Activated CD4-positive, alpha-beta memory T cell treated with anti-CD3 and anti-CD28 coated beads for 36 hours (primary cell): ENCODE data around the gene DDIT4. TPM values are rescaled to one million over a fixed set of nuclear protein-coding genes. Genes with fewer than 3 reads are reported as not detected.
"Not testable (repeated sequence)": the region's sequence is repeated elsewhere in the genome, so short reads cannot be mapped to it uniquely, and the experiment has no call there.

Source experiments
- CTCF ChIA-PET: fragments of 350-600 bp; sonication (Branson Sonifier 250); formaldehyde crosslinking; loops from one replicate; lab custom pipeline; 2021; ENCODE audit warnings: antibody characterized with exemption, inconsistent platforms; lab: Charles Lee
- POLR2A ChIA-PET: fragments of 350-600 bp; sonication (Branson Sonifier 250); formaldehyde crosslinking; loops from one replicate; lab custom pipeline; 2021; ENCODE audit warnings: antibody characterized with exemption; lab: Charles Lee
- DNase-seq: peaks from one replicate; pipeline ENCODE4 v3.0.0-alpha.2; 2020
- H3K27ac Mint-ChIP-seq: one replicate; pipeline ENCODE4 v1.8.0; 2021; ENCODE audit warnings: mixed read lengths
- H3K27me3 Mint-ChIP-seq: one replicate; pipeline ENCODE4 v1.8.0; 2021; ENCODE audit warnings: mixed read lengths
- H3K36me3 Mint-ChIP-seq: one replicate; pipeline ENCODE4 v1.8.0; 2021; ENCODE audit warnings: mixed read lengths
- H3K4me1 Mint-ChIP-seq: one replicate; pipeline ENCODE4 v1.8.0; 2021; ENCODE audit warnings: low read depth, mixed read lengths
- H3K4me3 Mint-ChIP-seq: one replicate; pipeline ENCODE4 v1.8.0; 2021; ENCODE audit warnings: mild to moderate bottlenecking, mixed read lengths
- H3K9me3 Mint-ChIP-seq: one replicate; pipeline ENCODE4 v1.8.0; 2021; ENCODE audit warnings: mixed read lengths
- intact Hi-C: fragments of 100-400 bp; cut with micrococcal nuclease; formaldehyde crosslinking; loops from one replicate; pipeline ENCODE4 v1.15.1; 2023
- total RNA-seq, 2 experiments: library from RNA; stranded (reverse); gene quantifications; one replicate each; pipeline ENCODE4 v1.2.3, GENCODE V29; 2021

DDIT4 gene, protein sequence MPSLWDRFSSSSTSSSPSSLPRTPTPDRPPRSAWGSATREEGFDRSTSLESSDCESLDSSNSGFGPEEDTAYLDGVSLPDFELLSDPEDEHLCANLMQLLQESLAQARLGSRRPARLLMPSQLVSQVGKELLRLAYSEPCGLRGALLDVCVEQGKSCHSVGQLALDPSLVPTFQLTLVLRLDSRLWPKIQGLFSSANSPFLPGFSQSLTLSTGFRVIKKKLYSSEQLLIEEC
- 100 to 1,000 TPM; 637 TPM for total RNA-seq

DNA sequence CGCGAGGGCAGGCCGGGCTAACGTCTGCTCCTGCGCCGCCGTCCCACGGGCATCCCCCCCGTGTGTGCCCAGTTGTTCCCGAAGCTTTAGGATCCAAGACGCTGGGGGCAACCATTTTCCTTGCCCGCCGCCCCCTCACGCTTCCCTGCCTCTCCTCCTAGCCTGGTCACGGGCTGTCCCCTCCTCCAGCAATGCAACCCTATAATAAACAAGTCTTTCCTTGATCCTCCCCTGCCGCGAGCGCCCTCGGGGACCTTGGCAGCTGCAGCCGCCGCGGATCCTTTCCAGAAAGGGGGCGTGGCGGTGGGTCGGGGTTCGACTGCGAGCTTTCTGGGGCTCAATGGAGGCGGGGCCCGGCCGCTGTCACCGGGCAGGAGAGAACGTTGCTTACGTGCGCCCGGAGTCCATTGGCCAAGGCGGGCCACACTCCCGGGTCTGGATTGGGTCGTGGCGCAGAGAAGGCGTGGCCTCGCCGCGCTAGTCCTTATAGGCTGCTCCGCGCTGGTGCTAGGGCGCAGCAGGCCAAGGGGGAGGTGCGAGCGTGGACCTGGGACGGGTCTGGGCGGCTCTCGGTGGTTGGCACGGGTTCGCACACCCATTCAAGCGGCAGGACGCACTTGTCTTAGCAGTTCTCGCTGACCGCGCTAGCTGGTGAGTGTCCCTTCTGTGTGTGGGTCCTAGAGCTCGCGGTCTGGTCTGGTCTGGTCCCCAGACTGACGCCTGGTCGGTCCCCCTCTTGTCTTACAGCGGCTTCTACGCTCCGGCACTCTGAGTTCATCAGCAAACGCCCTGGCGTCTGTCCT, at the start of gene DDIT4:
Gene DDIT4 (plus strand): TSS at position 515 of the 803 bp plus-strand sequence. CDS start 293 bp downstream, outside the sequence.
- CTCF ChIA-PET, result interaction anchor here (0.7 to 7.6 kb wide), 15 partner anchors 10 to 148 kb away, joined by 4 to 183 read pairs (median 8); no protein-coding TSS in a partner anchor
- Mint-ChIP-seq H3K27ac (peak within 1 kb of the TSS; percentile 97), H3K36me3 (peaks cover 36% of the 10 kb centered on the region), H3K27me3 (peaks cover 5% of the 10 kb centered on the region), H3K9me3 (no peaks in the 10 kb centered on the region), H3K4me3 (peak within 1 kb of the TSS; percentile 99), H3K4me1 (peaks cover 46% of the 10 kb centered on the region)
- POLR2A ChIA-PET, result interaction anchor here (0.6 to 10.7 kb wide), 18 partner anchors 12 to 186 kb away, joined by 3 to 263 read pairs (median 6); partner anchors contain the start of genes ANAPC16, ASCC1 and SPOCK2
- intact Hi-C loops, result loop anchor here (1.0 to 2.0 kb wide), 6 partner anchors 12 to 62 kb away; partner anchors contain the start of genes ANAPC16 and ASCC1
- peak; percentile 99 for DNase-seq

DNA sequence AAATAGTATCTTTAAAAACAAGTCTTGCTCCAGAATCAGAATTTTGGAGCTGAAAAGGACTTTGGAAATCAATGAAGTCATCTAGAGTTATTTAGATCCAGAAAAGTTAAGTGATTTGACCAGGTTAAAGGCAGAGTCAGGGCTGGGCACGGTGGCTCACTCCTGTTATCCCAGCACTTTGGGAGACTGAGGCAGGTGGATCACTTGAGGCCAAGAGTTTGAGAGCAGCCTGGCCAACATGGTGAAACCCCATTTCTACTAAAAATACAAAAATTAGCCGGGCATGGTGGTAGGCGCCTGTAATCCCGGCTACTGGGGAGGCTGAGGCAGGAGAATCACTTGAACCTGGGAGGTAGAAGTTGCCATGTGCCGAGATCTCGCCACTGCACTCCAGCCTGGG, 49.5 kb upstream of the DDIT4 start:
- H3K4me3 Mint-ChIP-seq, DNase-seq, H3K9me3 Mint-ChIP-seq, intact Hi-C loops, H3K27me3 Mint-ChIP-seq: not testable (repeated sequence)
- ChIA-PET POLR2A (interaction anchor here (0.9 to 1.3 kb wide), 3 partner anchors 24 to 135 kb away, joined by 3 to 6 read pairs (median 3); no protein-coding TSS in a partner anchor), CTCF (interaction anchor here (0.6 to 7.2 kb wide), 12 partner anchors 8 to 176 kb away, joined by 3 to 87 read pairs (median 3); no protein-coding TSS in a partner anchor)
- Mint-ChIP-seq H3K27ac (peak overlapping the region; percentile 89), H3K36me3 (peaks cover 28% of the 10 kb centered on the region), H3K4me1 (peaks cover 53% of the 10 kb centered on the region)

DNA sequence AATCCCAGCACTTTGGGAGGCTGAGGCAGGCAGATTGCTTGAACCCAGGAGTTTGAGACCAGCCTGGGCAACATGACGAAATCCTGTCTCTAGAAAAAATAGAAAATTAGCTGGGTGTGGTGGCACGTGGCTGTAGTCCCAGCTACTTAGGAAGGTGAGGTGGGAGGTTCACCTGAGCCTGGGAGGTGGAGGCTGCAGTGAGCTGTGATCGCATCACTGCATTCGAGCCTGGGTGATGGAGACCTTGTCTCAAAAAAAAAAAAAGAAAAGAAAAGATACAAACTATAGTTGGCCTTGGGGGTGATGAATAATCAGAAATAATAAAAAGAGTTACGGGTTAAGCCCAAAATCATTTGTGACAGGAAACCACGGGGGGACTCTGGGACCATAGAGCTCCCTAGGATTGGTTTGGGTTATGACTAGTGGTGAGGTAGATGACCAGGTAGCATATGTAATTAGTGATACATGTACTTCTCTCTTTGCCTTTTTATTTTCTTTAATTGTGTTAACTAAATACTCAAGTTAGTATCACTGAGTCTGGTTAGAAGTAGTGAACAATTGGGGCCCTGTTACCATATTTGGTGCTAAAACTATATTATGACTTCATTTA, 47.2 kb upstream of the DDIT4 start:
- ChIA-PET CTCF (interaction anchor here (0.6 to 7.2 kb wide), 6 partner anchors 11 to 178 kb away, joined by 3 to 87 read pairs (median 4); partner anchors contain the start of genes ANAPC16 and ASCC1), POLR2A (interaction anchor here (0.8 kb wide), 1 partner anchor 22 kb away, joined by 4 read pairs; no protein-coding TSS in a partner anchor)
- Mint-ChIP-seq H3K27ac (peak overlapping the region; percentile 72), H3K9me3 (no peaks in the 10 kb centered on the region), H3K36me3 (peaks cover 33% of the 10 kb centered on the region), H3K27me3 (no peaks in the 10 kb centered on the region), H3K4me3 (no peak overlapping the region), H3K4me1 (peaks cover 51% of the 10 kb centered on the region)
- intact Hi-C loops, result no loop called here
- DNase-seq, result no peak

DNA sequence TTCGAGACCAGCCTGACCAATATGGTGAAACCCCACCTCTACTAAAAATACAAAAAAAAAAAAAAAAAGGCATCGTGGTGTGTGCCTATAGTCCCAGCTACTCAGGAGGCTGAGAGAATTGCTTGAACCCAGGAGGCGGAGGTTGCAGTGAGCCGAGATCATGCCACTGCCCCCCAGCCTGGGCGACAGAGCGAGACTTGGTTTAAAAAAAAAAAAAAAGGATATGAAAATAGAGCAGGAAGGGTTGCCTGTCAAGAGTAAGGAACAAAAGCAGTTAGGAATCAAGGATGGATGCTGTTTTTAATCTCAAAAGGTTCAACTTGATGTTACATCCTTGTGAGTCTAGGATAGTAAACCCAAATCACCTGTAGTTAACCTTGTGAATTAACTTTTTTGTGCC, 45.9 kb upstream of the DDIT4 start:
- Mint-ChIP-seq H3K9me3 (no peaks in the 10 kb centered on the region), H3K27me3 (no peaks in the 10 kb centered on the region), H3K4me1 (peaks cover 47% of the 10 kb centered on the region), H3K27ac (no peak overlapping the region), H3K36me3 (peaks cover 33% of the 10 kb centered on the region), H3K4me3 (no peak overlapping the region)
- DNase-seq, result no peak
- ChIA-PET CTCF (interaction anchor here (1.2 kb wide), 1 partner anchor 333 kb away, joined by 4 read pairs; no protein-coding TSS in a partner anchor), POLR2A (interaction anchor here (1.4 kb wide), 1 partner anchor 20 kb away, joined by 4 read pairs; no protein-coding TSS in a partner anchor)
- intact Hi-C loops, result no loop called here

DNA sequence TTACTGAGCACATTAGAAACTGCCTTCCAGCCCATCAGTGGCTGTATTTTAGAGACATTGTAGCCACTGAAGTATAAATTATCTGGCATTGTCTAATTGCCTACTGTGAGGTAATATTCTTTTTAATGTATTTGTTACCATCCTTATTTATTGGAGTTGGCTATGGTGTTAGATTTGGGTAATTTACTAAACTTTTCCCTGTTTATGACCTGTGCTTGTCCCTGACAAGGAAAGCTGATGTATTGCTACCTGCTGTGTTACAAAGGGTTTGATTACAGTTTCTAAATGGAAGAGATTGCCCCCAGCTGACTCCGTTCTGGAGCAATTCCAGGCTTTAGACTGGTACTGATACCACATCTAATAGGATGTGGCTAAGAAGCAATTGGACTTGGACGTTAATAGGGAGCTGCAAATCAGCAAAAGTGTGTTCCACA, 45.4 kb upstream of the DDIT4 start:
- H3K4me1 Mint-ChIP-seq, result peaks cover 41% of the 10 kb centered on the region
- H3K4me3 Mint-ChIP-seq, result no peak overlapping the region
- ChIA-PET POLR2A (interaction anchor here (1.3 to 1.4 kb wide), 2 partner anchors 20 to 46 kb away, joined by 4 read pairs; partner anchors contain the start of gene DDIT4), CTCF (interaction anchor here (0.7 to 1.5 kb wide), 5 partner anchors 33 to 334 kb away, joined by 3 to 5 read pairs (median 4); no protein-coding TSS in a partner anchor)
- H3K36me3 Mint-ChIP-seq, result peaks cover 37% of the 10 kb centered on the region
- DNase-seq, result no peak
- H3K27me3 Mint-ChIP-seq, result no peaks in the 10 kb centered on the region
- H3K27ac Mint-ChIP-seq, result no peak overlapping the region
- H3K9me3 Mint-ChIP-seq, result no peaks in the 10 kb centered on the region
- intact Hi-C loops, result no loop called here

DNA sequence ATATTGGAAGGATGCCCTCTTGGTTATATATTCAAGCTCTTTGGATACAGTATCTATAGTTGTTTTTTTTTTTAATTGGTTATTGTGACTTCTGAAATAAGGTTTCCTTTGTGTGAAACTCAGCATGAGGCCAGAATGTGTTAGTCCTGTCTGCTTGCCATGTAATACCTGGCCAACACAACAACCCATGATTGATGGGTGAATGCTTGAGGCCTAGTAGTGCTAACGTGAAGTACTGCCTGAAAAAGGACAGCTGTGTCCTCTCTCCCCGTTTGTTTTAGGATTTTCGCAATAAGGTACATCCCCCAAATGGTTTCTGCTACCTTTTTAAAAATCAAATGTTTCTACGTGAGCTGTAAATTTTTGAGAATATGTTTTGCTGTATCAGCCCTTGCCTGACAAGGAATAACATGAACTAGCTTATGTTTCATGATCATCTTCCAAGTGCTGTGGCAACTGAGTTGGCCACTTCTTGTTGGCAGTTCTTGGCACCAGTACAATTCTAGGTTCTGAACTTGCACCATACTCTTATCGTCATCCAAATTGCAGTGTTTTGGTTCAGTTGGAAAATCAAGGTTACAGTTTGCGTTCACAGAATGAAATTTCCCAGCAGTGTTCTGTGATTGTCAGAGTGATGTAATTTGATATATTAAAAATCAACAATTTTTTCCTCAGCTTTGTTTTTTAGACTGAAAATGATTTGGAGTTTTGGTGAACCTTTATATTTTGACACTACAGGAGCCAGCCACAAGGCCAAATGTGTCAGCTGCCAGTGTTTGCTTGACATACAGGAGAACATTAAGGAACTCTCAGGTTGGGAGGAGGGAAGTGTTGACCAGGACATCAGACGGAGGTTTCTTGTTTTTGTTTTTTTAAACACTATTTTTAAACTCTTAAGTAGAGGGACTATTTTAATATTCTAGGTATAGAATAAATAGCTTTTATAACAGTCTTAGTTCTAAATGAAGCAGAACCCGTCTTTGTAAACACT, 44.2 kb upstream of the DDIT4 start:
- intact Hi-C loops, result no loop called here

DNA sequence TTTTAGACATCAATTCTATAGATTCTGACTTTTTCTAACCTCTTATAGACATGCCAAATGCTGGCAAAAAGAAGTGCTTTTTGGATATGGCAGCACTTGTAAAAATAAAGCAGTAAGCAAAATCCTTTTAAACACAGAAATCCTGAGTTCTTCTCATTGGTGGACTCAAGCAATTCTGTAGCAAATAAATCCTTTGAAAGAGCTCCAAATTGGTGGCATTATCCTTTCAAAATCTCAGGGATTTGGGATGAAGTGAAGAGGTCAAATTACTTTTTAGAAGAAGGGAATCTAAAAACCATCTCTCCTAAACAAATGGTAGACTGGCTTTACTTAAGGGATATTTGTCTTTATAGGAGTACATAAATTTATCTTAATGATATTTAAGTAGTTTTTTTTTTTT, 40.1 kb upstream of the DDIT4 start:
- no peaks in the 10 kb centered on the region for H3K9me3 Mint-ChIP-seq

More for the DNA sequence above, 44.2 kb upstream of the DDIT4 start:
- DNase-seq, result no peak
- Mint-ChIP-seq H3K9me3 (no peaks in the 10 kb centered on the region), H3K27me3 (no peaks in the 10 kb centered on the region), H3K4me3 (no peak overlapping the region), H3K4me1 (peaks cover 32% of the 10 kb centered on the region), H3K27ac (peak overlapping the region; percentile 19), H3K36me3 (peaks cover 37% of the 10 kb centered on the region)
- POLR2A ChIA-PET, result interaction anchor here (1.3 to 1.4 kb wide), 2 partner anchors 18 to 44 kb away, joined by 4 read pairs; partner anchors contain the start of gene DDIT4
- CTCF ChIA-PET, result interaction anchor here (0.6 to 1.7 kb wide), 8 partner anchors 15 to 335 kb away, joined by 3 to 5 read pairs (median 4); no protein-coding TSS in a partner anchor

DNA sequence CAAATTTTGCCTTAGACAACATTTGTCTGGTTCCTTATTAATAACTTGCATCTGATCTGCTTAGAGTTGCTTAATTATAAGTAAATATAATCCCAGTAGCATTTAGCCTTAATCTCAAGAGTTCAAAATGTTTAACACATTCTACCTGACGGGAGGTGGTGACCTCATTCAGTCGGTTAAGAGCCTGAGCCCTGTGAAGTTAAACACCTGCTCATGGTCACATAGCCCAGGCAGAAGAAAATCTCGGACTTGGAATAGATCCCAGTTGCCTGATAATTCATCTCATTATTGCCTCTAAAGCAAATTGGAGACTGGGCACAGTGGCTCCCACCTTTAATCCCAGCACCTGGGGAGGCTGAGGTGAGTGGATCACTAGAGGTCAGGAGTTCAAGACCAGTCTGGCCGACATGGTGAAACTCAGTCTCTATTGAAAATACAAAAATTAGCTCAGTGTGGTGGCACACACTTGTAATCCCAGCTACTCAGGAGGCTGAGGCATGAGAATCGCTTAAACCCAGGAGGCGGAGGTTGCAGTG, 39.1 kb upstream of the DDIT4 start:
- intact Hi-C loops, result no loop called here
- H3K27me3 Mint-ChIP-seq, result no peaks in the 10 kb centered on the region
- H3K9me3 Mint-ChIP-seq, result no peaks in the 10 kb centered on the region
- peaks cover 5% of the 10 kb centered on the region for H3K4me1 Mint-ChIP-seq
- CTCF ChIA-PET, result interaction anchor here (1.5 kb wide), 1 partner anchor 11 kb away, joined by 3 read pairs; no protein-coding TSS in a partner anchor
- peaks cover 40% of the 10 kb centered on the region for H3K36me3 Mint-ChIP-seq
- POLR2A ChIA-PET, result no interaction called here
- DNase-seq, result peak; percentile 3
- no peak overlapping the region for H3K4me3 Mint-ChIP-seq
- H3K27ac Mint-ChIP-seq, result no peak overlapping the region

More for the DNA sequence above, 40.1 kb upstream of the DDIT4 start:
- Mint-ChIP-seq H3K27ac (no peak overlapping the region), H3K36me3 (peaks cover 45% of the 10 kb centered on the region), H3K27me3 (no peaks in the 10 kb centered on the region), H3K4me1 (peaks cover 12% of the 10 kb centered on the region), H3K4me3 (no peak overlapping the region)
- no peak for DNase-seq
- intact Hi-C loops, result no loop called here
- ChIA-PET CTCF (interaction anchor here (0.5 to 1.4 kb wide), 2 partner anchors 8 to 103 kb away, joined by 3 to 4 read pairs; no protein-coding TSS in a partner anchor), POLR2A (no interaction called here)

DNA sequence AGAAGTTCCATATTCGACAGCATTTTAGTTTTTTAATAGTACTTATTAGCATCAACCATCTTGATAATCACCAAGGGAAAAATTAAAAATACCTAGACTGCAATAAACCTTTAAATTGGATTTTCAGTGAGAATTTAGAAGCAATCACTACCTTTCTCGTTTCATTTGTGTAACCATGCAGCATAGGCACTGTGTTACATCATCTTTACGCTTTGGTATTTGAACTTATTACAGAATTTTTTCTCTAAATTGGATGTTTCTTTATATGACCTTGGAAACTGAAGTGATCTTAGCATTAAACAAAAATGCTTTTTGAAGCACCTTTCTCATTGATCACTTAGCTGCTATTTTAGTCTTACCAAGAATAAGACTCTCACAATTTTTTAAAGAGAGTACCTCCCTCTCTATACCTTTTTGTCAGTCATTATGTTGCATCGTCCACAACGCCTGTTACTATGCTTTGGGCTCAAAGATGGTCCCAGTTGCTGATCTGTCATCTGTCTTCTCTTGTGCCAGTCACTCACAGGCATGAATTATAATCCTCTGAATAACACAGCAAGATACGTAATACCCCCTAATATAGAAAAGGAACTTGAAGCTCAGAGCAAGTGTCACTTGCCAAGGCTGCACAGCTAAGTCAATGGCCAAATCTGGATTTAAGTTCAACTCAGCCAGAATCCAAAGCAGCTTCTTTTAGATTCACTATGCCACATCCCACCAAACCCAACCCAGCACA, 38.0 kb upstream of the DDIT4 start:
- H3K27ac Mint-ChIP-seq, result no peak overlapping the region
- ChIA-PET POLR2A (interaction anchor here (1.1 kb wide), 2 partner anchors 20 to 40 kb away, joined by 3 to 4 read pairs; partner anchors contain the start of genes ANAPC16 and ASCC1), CTCF (interaction anchor here (0.7 to 3.7 kb wide), 5 partner anchors 12 to 339 kb away, joined by 3 to 14 read pairs (median 5); no protein-coding TSS in a partner anchor)
- intact Hi-C loops, result no loop called here
- peaks cover 3% of the 10 kb centered on the region for H3K4me1 Mint-ChIP-seq
- H3K36me3 Mint-ChIP-seq, result peaks cover 36% of the 10 kb centered on the region
- no peak for DNase-seq
- H3K27me3 Mint-ChIP-seq, result no peaks in the 10 kb centered on the region
- H3K4me3 Mint-ChIP-seq, result no peak overlapping the region
- no peaks in the 10 kb centered on the region for H3K9me3 Mint-ChIP-seq
